Omental fat pad (tissue), 4 donors: ENCODE results near the gene LRRC45. TPM values are rescaled to one million over a fixed set of nuclear protein-coding genes. Genes with fewer than 3 reads are reported as not detected.

ENCODE experiments used
- ATAC-seq: fragments of 150-250 bp; one replicate; pipeline ENCODE4 v1.9.1; 2016; ENCODE audit warnings: mild to moderate bottlenecking, moderate library complexity; ENCODE audit not compliant: low FRiP score
- DNase-seq: peaks from one replicate; pipeline ENCODE4 v3.0.0-alpha.2; 2019; ENCODE audit warnings: low spot score
- CTCF ChIP-seq, 3 donors: fragments of 450-650 bp; IDR thresholded peaks; one replicate each; pipeline ENCODE4 v1.5.1; 2016 to 2017; ENCODE audit warnings: antibody characterized with exemption in 3 of 3, mild to moderate bottlenecking in 3 of 3, moderate library complexity in 2 of 3
- total RNA-seq, 4 donors: library from RNA; depleted of rRNA; stranded (reverse); fragments of >200 nt; gene quantifications; one replicate each; pipeline ENCODE4 v1.1.0, GENCODE V29; 2016

The LRRC45 gene
- total RNA-seq, 4 donors from 2014 or later, result 4.7 to 12.3 (median 5.6) TPM

GRCh38 chr17:82073446-82073845 lies 50.3 kb downstream of the LRRC45 start:
- DNase-seq (no peak), ATAC-seq (no peak)
- TF ChIP-seq CTCF (IDR thresholded peaks at IDR 0.05), result no peak

- TF ChIP-seq CTCF (IDR thresholded peaks at IDR 0.05), result no peak
- DNase-seq, result no peak
- ATAC-seq, result no peak
Measured at GRCh38 chr17:82076018-82076784, 53.1 kb downstream of the LRRC45 start.

GRCh38 chr17:82076785-82077591 lies 53.9 kb downstream of the LRRC45 start:
- ATAC-seq (peak; percentile 4), DNase-seq (no peak)
- TF ChIP-seq CTCF (IDR thresholded peaks at IDR 0.05), result no peak

GRCh38 chr17:82077617-82078358 lies 54.7 kb downstream of the LRRC45 start:
- no peak for DNase-seq
- no peak for TF ChIP-seq CTCF (IDR thresholded peaks at IDR 0.05)
- ATAC-seq, result peak; percentile 52

- ATAC-seq, result no peak
- no peak for DNase-seq
- no peak for TF ChIP-seq CTCF (IDR thresholded peaks at IDR 0.05)
Measured at GRCh38 chr17:82078433-82078832, 55.3 kb downstream of the LRRC45 start.

- DNase-seq, result no peak
- TF ChIP-seq CTCF (IDR thresholded peaks at IDR 0.05), result no peak
- ATAC-seq, result no peak
Measured at GRCh38 chr17:82079001-82079677, 56.0 kb downstream of the LRRC45 start.
